AG04450 (cell line): ENCODE measurements around the gene C3orf22. TPM values are rescaled to one million over a fixed set of nuclear protein-coding genes. Genes with fewer than 3 reads are reported as not detected.

Experiments
- CTCF ChIA-PET: fragments of 300-600, 350-600 bp; formaldehyde crosslinking; extraction: SDS; loops from one replicate; lab custom pipeline; 2022; ENCODE audit warnings: antibody characterized with exemption, inconsistent platforms; lab: Charles Lee
- POLR2A ChIA-PET: fragments of 350-600 bp; formaldehyde crosslinking; extraction: SDS; loops from one replicate; lab custom pipeline; 2021; ENCODE audit warnings: antibody characterized with exemption, inconsistent platforms; lab: Yijun Ruan, JAX
- DNase-seq: peaks from one replicate; pipeline ENCODE4 v3.0.0-alpha.2; 2011; ENCODE audit warnings: low read depth, low spot score
- H3K27ac ChIP-seq: one replicate; pipeline ENCODE4 v1.5.1; 2012; ENCODE audit warnings: low read depth, low read length, control low read depth
- H3K27me3 ChIP-seq: one replicate; pipeline ENCODE4 v1.6.0; 2012; ENCODE audit warnings: low read length; ENCODE audit not compliant: control insufficient read depth, insufficient read depth
- H3K4me3 ChIP-seq: 2 replicates; pipeline ENCODE4 v1.5.1; 2011; ENCODE audit warnings: mild to moderate bottlenecking, low read depth, low read length, control low read depth
- H3K9me3 ChIP-seq: 2 replicates; pipeline ENCODE4 v1.5.1; 2012; ENCODE audit warnings: low read length; ENCODE audit not compliant: control insufficient read depth, insufficient read depth
- CTCF ChIP-seq: IDR thresholded peaks from 2 replicates; pipeline ENCODE4 v1.5.1; 2011; ENCODE audit warnings: low read depth, low read length, control low read depth, inconsistent platforms
- polyA plus RNA-seq: library from polyadenylated mRNA; depleted of rRNA; stranded (reverse); fragments of >200 nt; gene quantifications from 2 replicates; pipeline ENCODE4 v1.2.3, GENCODE V29; 2011

C3orf22 gene
- polyA plus RNA-seq, 1 experiment: not detected

- TF ChIP-seq CTCF: no peak
- ChIA-PET POLR2A (no interaction called here), CTCF (no interaction called here)
- no peak overlapping the region for H3K27ac ChIP-seq
- no peak for DNase-seq
- H3K27me3 ChIP-seq: peaks cover 37% of the 10 kb centered on the region
- no peak overlapping the region for H3K4me3 ChIP-seq
- no peaks in the 10 kb centered on the region for H3K9me3 ChIP-seq
Observed at GRCh38 chr3:126527455-126528211, 31.1 kb downstream of the C3orf22 start.

- POLR2A ChIA-PET: no interaction called here
- CTCF ChIA-PET: no interaction called here
- H3K27ac ChIP-seq: no peak overlapping the region
- DNase-seq: no peak
- H3K4me3 ChIP-seq: no peak overlapping the region
- H3K9me3 ChIP-seq: no peaks in the 10 kb centered on the region
- peaks cover 36% of the 10 kb centered on the region for H3K27me3 ChIP-seq
- TF ChIP-seq CTCF: no peak
Observed at GRCh38 chr3:126527006-126527405, 31.7 kb downstream of the C3orf22 start.

GRCh38 chr3:126526668-126527005 lies 32.1 kb downstream of the C3orf22 start:
- POLR2A ChIA-PET: no interaction called here
- H3K4me3 ChIP-seq: no peak overlapping the region
- TF ChIP-seq CTCF: no peak
- H3K27me3 ChIP-seq: peaks cover 33% of the 10 kb centered on the region
- no peaks in the 10 kb centered on the region for H3K9me3 ChIP-seq
- H3K27ac ChIP-seq: no peak overlapping the region
- no peak for DNase-seq
- CTCF ChIA-PET: no interaction called here

- no peak for TF ChIP-seq CTCF
- ChIA-PET POLR2A (no interaction called here), CTCF (no interaction called here)
- peaks cover 30% of the 10 kb centered on the region for H3K27me3 ChIP-seq
- H3K9me3 ChIP-seq: no peaks in the 10 kb centered on the region
- no peak overlapping the region for H3K27ac ChIP-seq
- no peak for DNase-seq
- H3K4me3 ChIP-seq: no peak overlapping the region
Observed at GRCh38 chr3:126525853-126526667, 32.7 kb downstream of the C3orf22 start.
